ENCODE results near the gene CSPG4. TPM values are rescaled to one million over a fixed set of nuclear protein-coding genes. Genes with fewer than 3 reads are reported as not detected.

Gene CSPG4
- total and polyA plus RNA-seq, 10 of the 15 experiments (the other 5 are each of a cell fraction or from before 2014, with no cell fraction given), result 0.02 to 2.2 (median 0.76) TPM

GRCh38 chr15:75704263-75704615 lies 8.4 kb downstream of the CSPG4 start:
- peaks cover 12% of the 10 kb centered on the region for H3K4me1 ChIP-seq (ENCODE audit: control insufficient read depth, insufficient read depth, low read length)
- ChIA-PET CTCF (no interaction called here), RAD21 (ENCODE audit: unreplicated experiment) (no interaction called here), SMC1A (ENCODE audit: uncharacterized antibody, unreplicated experiment) (interaction anchor here (1.1 kb wide), 1 partner anchor 12 kb away, joined by 3 read pairs; no protein-coding TSS in a partner anchor), POLR2A (no interaction called here)
- H2AFZ ChIP-seq (ENCODE audit: control insufficient read depth, low read depth, low read length), result no peak overlapping the region
- DNase-seq (ENCODE audit: low read depth, low spot score) (no peak), FAIRE-seq (no peak), ATAC-seq (no peak)
- no peak overlapping the region for H3K27ac ChIP-seq (ENCODE audit: control insufficient read depth, insufficient read depth)
- H3K4me2 ChIP-seq (ENCODE audit: control insufficient read depth, insufficient read depth), result no peak overlapping the region
- H3K4me3 ChIP-seq, result no peak overlapping the region
- H4K20me1 ChIP-seq (ENCODE audit: control insufficient read depth, insufficient read depth), result no peaks in the 10 kb centered on the region
- no TSS peak for BruUV-seq (replicated peaks)
- no peaks in the 10 kb centered on the region for H3K9me3 ChIP-seq (replicated peaks; ENCODE audit: control insufficient read depth, insufficient read depth, low read length)
- intact Hi-C loops (cut with micrococcal nuclease; ENCODE audit: unreplicated experiment), result no loop called here
- no peak overlapping the region for H3K9ac ChIP-seq (ENCODE audit: control insufficient read depth, insufficient read depth, low read length)
- H3K36me3 ChIP-seq (ENCODE audit: control insufficient read depth in 2 of 2, insufficient read depth in 2 of 2, low read length in 1 of 2), result no peaks in the 10 kb centered on the region
- TF ChIP-seq BCL11A (IDR thresholded peaks at IDR 0.05; ENCODE audit: low read depth, low read length) (no peak), CREB1 (IDR thresholded peaks at IDR 0.05; ENCODE audit: low read depth) (no peak), IKZF1 (conservative IDR thresholded peaks at IDR 0.05) (no peak), NR2C2 (IDR thresholded peaks at IDR 0.05; ENCODE audit: borderline replicate concordance, control insufficient read depth, insufficient read length, low read depth) (no peak), NFIC (IDR thresholded peaks at IDR 0.05; ENCODE audit: low read depth, low read length) (no peak), PAX5 (IDR thresholded peaks at IDR 0.05; ENCODE audit: borderline replicate concordance, low read depth, low read length) (no peak), EED (IDR thresholded peaks at IDR 0.05; ENCODE audit: low read depth) (no peak), STAT3 (IDR thresholded peaks at IDR 0.05; ENCODE audit: low read depth, low read length) (no peak), CBX5 (IDR thresholded peaks at IDR 0.05; ENCODE audit: low read depth) (no peak), ASH2L (IDR thresholded peaks at IDR 0.05; ENCODE audit: borderline replicate concordance, low read depth) (no peak), CHD2 (IDR thresholded peaks at IDR 0.05; ENCODE audit: borderline replicate concordance, low read depth, low read length) (no peak), SUZ12 (IDR thresholded peaks at IDR 0.05; ENCODE audit: unreplicated experiment) (no peak)
- TF ChIP-seq, protein P1, sequence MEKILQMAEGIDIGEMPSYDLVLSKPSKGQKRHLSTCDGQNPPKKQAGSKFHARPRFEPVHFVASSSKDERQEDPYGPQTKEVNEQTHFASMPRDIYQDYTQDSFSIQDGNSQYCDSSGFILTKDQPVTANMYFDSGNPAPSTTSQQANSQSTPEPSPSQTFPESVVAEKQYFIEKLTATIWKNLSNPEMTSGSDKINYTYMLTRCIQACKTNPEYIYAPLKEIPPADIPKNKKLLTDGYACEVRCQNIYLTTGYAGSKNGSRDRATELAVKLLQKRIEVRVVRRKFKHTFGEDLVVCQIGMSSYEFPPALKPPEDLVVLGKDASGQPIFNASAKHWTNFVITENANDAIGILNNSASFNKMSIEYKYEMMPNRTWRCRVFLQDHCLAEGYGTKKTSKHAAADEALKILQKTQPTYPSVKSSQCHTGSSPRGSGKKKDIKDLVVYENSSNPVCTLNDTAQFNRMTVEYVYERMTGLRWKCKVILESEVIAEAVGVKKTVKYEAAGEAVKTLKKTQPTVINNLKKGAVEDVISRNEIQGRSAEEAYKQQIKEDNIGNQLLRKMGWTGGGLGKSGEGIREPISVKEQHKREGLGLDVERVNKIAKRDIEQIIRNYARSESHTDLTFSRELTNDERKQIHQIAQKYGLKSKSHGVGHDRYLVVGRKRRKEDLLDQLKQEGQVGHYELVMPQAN (conservative IDR thresholded peaks at IDR 0.05), result no peak
- TF ChIP-seq, protein P2, sequence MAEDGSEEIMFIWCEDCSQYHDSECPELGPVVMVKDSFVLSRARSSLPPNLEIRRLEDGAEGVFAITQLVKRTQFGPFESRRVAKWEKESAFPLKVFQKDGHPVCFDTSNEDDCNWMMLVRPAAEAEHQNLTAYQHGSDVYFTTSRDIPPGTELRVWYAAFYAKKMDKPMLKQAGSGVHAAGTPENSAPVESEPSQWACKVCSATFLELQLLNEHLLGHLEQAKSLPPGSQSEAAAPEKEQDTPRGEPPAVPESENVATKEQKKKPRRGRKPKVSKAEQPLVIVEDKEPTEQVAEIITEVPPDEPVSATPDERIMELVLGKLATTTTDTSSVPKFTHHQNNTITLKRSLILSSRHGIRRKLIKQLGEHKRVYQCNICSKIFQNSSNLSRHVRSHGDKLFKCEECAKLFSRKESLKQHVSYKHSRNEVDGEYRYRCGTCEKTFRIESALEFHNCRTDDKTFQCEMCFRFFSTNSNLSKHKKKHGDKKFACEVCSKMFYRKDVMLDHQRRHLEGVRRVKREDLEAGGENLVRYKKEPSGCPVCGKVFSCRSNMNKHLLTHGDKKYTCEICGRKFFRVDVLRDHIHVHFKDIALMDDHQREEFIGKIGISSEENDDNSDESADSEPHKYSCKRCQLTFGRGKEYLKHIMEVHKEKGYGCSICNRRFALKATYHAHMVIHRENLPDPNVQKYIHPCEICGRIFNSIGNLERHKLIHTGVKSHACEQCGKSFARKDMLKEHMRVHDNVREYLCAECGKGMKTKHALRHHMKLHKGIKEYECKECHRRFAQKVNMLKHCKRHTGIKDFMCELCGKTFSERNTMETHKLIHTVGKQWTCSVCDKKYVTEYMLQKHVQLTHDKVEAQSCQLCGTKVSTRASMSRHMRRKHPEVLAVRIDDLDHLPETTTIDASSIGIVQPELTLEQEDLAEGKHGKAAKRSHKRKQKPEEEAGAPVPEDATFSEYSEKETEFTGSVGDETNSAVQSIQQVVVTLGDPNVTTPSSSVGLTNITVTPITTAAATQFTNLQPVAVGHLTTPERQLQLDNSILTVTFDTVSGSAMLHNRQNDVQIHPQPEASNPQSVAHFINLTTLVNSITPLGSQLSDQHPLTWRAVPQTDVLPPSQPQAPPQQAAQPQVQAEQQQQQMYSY (CRISPR knock-in tag; IDR thresholded peaks at IDR 0.05), result no peak
- no peaks in the 10 kb centered on the region for H3K27me3 ChIP-seq (replicated peaks in 1 of 2; ENCODE audit: control insufficient read depth in 2 of 2, insufficient read depth in 2 of 2, low read length in 1 of 2)
- 16% methylated on average over 6 of the region's 6 CpGs for WGBS (ENCODE audit: insufficient coverage, insufficient replicate concordance, low lambda C conversion rate, missing lambda C conversion rate)
- H3K79me2 ChIP-seq (ENCODE audit: control insufficient read depth, insufficient read depth, low read length), result no peaks in the 10 kb centered on the region
- in situ Hi-C loops (cut with MboI), result no loop called here
